Spleen (tissue), 7 donors: ENCODE data around the gene HMCN1.

Source experiments
- POLR2A ChIP-seq, 3 donors: fragments of 450-650 bp; IDR thresholded peaks; one replicate each; pipeline ENCODE4 v1.5.1; 2017; ENCODE audit warnings: antibody characterized with exemption in 3 of 3, mild to moderate bottlenecking in 1 of 3
- POLR2AphosphoS5 ChIP-seq, 3 donors: sonication (generic); formaldehyde crosslinking; IDR thresholded peaks; one replicate each; pipeline ENCODE4 v1.5.1; 2017; ENCODE audit warnings: antibody characterized with exemption in 3 of 3
- TF ChIP-seq, protein P1 (sequence below), 11 experiments: fragments of 200-600 bp in 7 of 11; fragments of 450-650 bp in 4 of 11; sonication (generic) in 4 of 11; IDR thresholded peaks in 8 of 11; conservative IDR thresholded peaks in 3 of 11; 1 replicate in 7 of 11; 2 replicates in 4 of 11; pipeline versions ENCODE4 v1.4.0 to v1.8.0; 2016 to 2021; ENCODE audit warnings: antibody characterized with exemption in 11 of 11, inconsistent platforms in 4 of 11, mild to moderate bottlenecking in 1 of 11
- donor health status: DM: no; HTN: no; CAD: no; lungs with moderate emphysema.
- donor health status: DM: no; HTN: no; CAD: no.
- donor health status: DM: no; HTN: no; CAD: no.

DNA sequence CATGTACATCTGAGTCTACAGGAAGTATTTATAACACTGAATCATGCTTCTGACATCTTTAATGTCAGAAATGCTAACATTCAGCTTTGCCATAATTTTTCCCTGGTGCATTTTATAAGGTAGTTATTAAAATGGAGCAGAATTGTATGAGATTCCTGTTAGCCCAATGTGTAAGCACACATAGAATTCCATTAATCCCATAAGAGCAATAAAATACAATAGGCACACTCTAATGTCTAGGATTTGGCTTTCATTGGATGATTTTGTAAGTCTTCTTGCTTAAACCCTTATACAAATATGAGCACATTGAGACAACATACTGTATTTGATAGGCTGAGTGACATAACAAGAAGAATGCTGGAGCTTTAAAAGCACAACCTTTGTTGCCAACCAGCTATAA is 256.4 kb downstream of the HMCN1 start:
- TF ChIP-seq, protein P1, sequence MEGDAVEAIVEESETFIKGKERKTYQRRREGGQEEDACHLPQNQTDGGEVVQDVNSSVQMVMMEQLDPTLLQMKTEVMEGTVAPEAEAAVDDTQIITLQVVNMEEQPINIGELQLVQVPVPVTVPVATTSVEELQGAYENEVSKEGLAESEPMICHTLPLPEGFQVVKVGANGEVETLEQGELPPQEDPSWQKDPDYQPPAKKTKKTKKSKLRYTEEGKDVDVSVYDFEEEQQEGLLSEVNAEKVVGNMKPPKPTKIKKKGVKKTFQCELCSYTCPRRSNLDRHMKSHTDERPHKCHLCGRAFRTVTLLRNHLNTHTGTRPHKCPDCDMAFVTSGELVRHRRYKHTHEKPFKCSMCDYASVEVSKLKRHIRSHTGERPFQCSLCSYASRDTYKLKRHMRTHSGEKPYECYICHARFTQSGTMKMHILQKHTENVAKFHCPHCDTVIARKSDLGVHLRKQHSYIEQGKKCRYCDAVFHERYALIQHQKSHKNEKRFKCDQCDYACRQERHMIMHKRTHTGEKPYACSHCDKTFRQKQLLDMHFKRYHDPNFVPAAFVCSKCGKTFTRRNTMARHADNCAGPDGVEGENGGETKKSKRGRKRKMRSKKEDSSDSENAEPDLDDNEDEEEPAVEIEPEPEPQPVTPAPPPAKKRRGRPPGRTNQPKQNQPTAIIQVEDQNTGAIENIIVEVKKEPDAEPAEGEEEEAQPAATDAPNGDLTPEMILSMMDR (IDR thresholded peaks at IDR 0.05 in 8 of 11, conservative IDR thresholded peaks at IDR 0.05 in 3 of 11), result no peak
- TF ChIP-seq POLR2A (IDR thresholded peaks at IDR 0.05) (no peak), POLR2AphosphoS5 (IDR thresholded peaks at IDR 0.05) (no peak)
